ENCODE results near the gene EPHB1. TPM values are rescaled to one million over a fixed set of nuclear protein-coding genes. Genes with fewer than 3 reads are reported as not detected.
"Not testable (repeated sequence)": the region's sequence is repeated elsewhere in the genome, so short reads cannot be mapped to it uniquely, and the experiment has no call there.

Gene EPHB1
- polyA plus RNA-seq, 3 donors from 2014 or later, result 0.45 to 1.7 (median 0.48) TPM

DNA sequence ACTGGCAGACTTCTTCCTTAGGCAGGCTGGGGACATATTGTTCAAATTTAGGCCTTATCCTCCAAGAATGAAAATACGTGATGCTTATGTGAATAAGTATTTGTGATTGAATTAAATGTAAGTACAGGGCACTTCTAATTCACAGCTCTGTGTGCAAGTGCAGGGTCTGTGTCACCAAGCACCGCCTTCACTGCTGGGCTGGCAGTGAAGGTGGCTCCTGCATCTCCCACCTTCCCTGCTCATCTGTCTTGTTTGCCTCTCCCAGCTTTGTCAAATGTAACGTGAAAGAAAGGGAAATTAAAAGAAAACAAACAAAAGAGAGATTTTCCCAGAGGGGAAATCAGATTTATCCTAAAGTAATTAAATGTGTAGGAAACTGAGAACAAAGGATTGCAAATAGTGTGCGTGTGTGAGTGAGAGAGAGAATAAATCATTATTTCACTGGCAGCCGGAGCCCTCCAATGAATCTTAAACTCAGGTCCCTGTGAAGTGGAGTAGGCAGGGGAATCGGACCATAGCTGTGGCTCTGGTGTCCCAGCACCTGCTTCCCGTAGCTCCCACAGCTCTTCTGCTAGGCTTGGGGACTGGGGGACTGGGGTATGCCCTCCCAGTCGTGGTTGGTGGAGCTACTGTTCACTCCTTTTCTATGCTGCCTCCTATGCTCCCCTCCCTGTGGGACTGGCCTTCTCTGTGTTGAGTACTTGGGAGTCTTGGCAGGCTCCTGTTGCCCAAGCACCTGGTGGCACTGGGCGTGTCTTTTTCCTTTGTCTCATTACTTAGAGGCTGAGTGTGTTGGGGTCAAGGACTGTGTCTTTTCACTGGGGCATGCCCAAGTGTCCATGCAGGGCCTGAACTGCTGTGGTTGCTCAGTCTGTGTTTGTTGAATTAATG is 222.2 kb downstream of the EPHB1 start:
- Mint-ChIP-seq H3K36me3 (no peaks in the 10 kb centered on the region), H3K9me3 (no peaks in the 10 kb centered on the region), H3K27ac (no peak overlapping the region), H3K27me3 (ENCODE audit: low read depth in 3 of 3) (peaks cover 2 to 6% (median 5%) of the 10 kb centered on the region in 3 donors), H3K4me3 (no peak overlapping the region), H3K4me1 (peaks cover 0 to 5% of the 10 kb centered on the region in 2 donors)
- DNase-seq, result no peak

DNA sequence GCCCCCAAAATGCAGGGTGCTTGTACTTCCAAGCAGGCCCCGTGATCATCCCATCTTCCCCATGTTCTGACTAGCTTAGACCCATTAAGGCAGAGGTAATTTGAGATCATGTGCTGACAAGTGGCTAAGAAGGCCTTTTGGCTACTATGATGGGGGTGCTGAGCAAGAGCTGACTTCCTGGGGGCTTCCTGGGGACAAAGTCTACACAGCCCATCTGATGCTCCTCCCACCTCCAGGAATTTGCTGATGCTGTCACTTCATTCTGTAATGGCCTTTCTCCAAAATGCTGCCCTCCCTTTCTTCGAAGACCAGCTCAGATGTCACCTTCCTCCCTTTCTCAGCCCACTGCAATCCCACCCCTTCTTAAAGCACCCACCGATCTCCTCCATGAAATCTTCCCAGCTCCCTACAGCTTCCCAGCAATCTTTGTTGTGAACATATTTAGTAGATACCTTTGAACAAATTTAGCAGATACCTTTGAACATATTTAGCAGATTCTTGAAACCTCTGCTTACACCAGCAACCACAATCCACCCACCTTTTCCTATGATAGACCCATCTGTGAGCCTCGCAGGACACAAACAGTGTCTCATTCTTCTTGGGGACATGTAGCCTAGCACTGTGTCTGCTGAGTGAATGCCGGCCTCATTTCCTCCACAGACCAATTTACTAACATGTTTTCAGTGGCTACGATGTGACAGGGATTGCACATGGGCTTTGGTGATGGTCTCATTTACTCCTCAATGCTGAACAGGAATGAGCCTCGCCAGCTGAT is 223.3 kb downstream of the EPHB1 start:
- Mint-ChIP-seq H3K27me3 (ENCODE audit: low read depth in 3 of 3) (peaks cover 2 to 6% (median 5%) of the 10 kb centered on the region in 3 donors), H3K27ac (no peak overlapping the region), H3K4me3 (no peak overlapping the region), H3K36me3 (no peaks in the 10 kb centered on the region), H3K9me3 (no peaks in the 10 kb centered on the region), H3K4me1 (peaks cover 0 to 5% of the 10 kb centered on the region in 2 donors)
- DNase-seq, result no peak

DNA sequence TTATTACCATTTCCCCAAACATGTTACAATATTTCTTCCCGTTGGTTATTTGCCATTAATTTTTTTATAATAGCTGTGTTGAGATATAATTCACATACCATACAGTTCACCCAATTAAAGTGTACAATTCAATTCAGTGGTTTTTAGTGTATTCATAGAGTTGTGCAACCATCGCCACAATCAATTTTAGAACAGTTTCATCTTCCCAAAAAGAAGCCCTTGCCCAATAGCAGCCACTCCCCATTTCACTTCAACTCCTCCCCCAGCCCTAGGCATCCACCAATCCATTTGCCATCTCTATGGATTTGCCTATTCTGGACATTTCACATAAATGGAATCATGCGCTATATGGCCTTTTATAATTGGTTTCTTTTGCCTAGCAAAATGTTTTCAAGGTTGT is 225.1 kb downstream of the EPHB1 start:
- Mint-ChIP-seq H3K27ac (no peak overlapping the region), H3K4me1 (peaks cover 0 to 5% of the 10 kb centered on the region in 2 donors), H3K4me3 (no peak overlapping the region), H3K27me3 (ENCODE audit: low read depth in 3 of 3) (peaks cover 2 to 6% (median 6%) of the 10 kb centered on the region in 3 donors), H3K36me3 (no peaks in the 10 kb centered on the region), H3K9me3 (no peaks in the 10 kb centered on the region)
- no peak for DNase-seq

DNA sequence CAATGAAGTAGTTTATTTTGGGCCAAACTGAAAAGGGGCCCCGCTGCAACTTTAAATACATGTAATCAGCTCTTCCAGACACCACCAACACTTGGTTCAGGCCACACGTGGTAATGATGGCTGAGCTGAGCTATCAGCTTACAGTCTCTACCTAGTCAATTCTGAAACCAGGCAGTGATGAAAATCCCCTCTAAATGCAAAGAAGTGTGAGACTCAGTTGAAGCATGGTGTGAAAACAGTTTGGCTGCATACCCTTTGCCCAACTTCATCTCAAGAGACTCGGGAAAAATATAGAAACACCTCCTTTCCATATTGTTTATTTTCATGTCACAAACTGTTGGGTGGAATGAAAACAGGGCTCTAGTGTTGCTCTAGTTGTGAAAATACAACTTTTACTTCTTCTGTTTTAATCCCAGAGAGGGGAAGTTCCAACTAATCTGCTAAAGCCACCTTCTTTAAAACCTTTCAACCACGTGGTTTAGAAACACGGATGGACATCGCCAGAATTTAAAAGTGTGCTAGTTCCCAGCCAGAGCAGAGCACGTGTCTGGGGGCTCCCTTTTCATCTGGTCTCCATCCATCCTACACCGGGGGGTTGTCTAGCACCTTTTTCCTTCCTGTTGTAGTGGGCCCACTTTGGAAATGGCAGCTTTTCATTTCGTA is 229.1 kb downstream of the EPHB1 start:
- H3K27me3 Mint-ChIP-seq (ENCODE audit: low read depth in 3 of 3), result peaks cover 2 to 6% (median 2%) of the 10 kb centered on the region in 3 donors
- no peak overlapping the region for H3K4me3 Mint-ChIP-seq
- H3K4me1 Mint-ChIP-seq, result no peaks in the 10 kb centered on the region
- H3K9me3 Mint-ChIP-seq, result no peaks in the 10 kb centered on the region
- no peak for DNase-seq
- H3K27ac Mint-ChIP-seq, result no peak overlapping the region
- no peaks in the 10 kb centered on the region for H3K36me3 Mint-ChIP-seq

DNA sequence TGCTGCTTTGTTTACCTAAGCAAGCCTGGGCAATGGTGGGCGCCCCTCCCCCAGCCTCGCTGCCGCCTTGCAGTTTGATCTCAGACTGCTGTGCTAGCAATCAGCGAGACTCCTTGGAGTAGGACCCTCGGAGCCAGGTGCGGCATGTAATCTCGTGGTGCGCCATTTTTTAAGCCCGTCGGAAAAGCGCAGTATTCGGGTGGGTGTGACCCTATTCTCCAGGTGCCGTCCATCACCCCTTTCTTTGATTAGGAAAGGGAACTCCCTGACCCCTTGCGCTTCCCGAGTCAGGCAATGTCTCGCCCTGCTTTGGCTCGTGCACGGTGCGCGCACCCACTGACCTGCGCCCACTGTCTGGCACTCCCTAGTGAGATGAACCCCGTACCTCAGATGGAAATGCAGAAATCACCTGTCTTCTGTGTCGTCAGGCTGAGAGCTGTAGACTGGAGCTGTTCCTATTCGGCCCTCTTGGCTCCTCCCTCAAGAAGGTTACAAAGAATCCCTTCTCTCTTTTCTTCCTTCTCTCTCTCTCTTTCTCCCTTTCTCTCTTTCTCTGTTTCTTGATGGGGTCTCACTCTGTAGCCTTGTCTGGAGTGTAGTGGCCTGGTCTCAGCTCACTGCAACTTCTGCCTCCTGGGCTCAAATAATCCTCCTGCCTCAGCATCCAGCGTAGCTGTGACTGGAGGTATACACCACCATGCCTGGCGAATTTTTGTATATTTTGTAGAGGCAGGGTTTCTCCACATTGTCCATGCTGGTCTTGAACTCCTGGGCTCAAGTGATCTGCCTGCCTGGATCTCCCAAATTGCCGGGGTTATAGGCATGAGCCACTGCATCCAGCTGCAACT is 235.9 kb downstream of the EPHB1 start:
- not testable (repeated sequence) for H3K27ac Mint-ChIP-seq; H3K9me3 Mint-ChIP-seq; H3K27me3 Mint-ChIP-seq (ENCODE audit: low read depth in 3 of 3); H3K4me1 Mint-ChIP-seq; H3K4me3 Mint-ChIP-seq; H3K36me3 Mint-ChIP-seq; DNase-seq

DNA sequence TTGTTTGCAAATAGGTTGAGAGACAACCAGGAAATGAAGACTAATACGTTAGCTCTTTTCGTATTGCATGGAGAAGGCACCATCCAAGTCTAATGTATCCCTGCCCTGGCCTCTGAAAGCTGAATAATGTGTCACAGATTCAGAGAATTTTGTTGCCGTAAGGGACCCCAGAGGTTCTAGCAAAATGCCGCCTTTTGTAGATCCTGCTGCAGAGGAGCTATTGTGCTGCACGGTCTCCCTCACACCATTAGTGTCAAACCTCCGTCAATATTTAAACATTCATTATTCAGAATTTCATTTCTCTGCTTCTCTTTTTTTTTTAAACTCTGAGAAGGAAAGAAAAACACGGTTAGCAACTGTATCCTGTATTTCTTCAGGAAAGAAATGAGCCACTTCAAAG is 238.7 kb downstream of the EPHB1 start:
- Mint-ChIP-seq H3K4me3 (no peak overlapping the region), H3K9me3 (peaks cover 0 to 6% (median 0%) of the 10 kb centered on the region in 6 donors), H3K36me3 (peaks cover 0 to 3% (median 0%) of the 10 kb centered on the region in 3 donors), H3K27ac (no peak overlapping the region), H3K4me1 (no peaks in the 10 kb centered on the region), H3K27me3 (ENCODE audit: low read depth in 3 of 3) (peaks cover 2 to 5% (median 3%) of the 10 kb centered on the region in 3 donors)
- no peak for DNase-seq

DNA sequence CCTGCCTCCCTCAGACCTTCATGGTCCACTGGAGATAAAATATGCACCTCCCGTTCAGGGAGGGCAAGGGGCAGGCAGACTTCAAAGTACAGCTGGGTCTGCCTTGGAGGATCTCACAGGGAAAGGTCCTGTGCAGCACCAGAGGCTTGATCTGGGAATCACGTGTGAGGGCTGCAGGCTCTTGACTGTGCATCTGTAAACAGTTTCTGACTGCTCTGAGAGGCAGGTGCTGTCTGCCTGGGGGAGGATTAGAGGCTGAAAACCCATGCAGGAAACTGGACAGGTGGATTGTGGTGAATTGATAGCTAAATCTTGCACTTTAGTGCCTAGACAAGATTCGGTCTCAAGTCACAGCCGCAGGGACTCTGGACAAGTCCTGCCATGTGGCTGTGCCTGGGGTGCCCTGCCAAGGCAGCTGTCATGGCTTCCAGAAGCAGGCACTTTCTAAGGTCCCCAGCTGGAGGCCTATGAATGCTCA is 239.3 kb downstream of the EPHB1 start:
- H3K36me3 Mint-ChIP-seq, result peaks cover 0 to 3% (median 0%) of the 10 kb centered on the region in 3 donors
- H3K27ac Mint-ChIP-seq, result no peak overlapping the region
- H3K4me1 Mint-ChIP-seq, result no peaks in the 10 kb centered on the region
- no peak overlapping the region for H3K4me3 Mint-ChIP-seq
- H3K9me3 Mint-ChIP-seq, result peaks cover 0 to 6% (median 0%) of the 10 kb centered on the region in 6 donors
- DNase-seq, result no peak
- peaks cover 2 to 4% (median 3%) of the 10 kb centered on the region in 3 donors for H3K27me3 Mint-ChIP-seq (ENCODE audit: low read depth in 3 of 3)

DNA sequence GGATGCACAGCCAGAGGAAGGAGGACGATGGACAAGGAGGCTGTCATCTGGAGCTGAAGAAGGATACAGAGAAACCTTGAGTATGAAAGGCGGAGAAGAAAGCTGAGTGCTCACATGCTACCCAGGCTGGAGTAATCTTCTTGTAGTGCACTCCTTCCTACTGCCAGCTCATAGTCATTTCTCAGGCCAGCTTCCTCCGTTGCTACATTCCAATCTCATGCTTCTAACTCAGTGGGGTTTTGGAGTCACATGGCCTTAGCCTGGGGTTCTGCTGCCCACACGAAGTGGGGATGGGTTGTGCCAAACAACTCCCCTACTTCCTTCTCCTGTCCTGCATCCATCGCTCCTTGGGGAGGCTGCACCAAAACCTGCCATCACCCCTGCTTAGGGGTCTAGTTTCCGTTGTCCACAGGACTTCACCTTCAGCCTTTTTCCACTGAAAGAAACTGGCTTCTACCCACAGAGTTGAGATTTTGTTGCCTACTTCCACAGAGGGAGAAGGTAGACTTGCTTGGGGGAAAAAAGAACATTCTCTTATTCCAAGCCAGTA is 239.9 kb downstream of the EPHB1 start:
- Mint-ChIP-seq H3K36me3 (peaks cover 0 to 3% (median 0%) of the 10 kb centered on the region in 3 donors), H3K27me3 (ENCODE audit: low read depth in 3 of 3) (peaks cover 2 to 4% (median 3%) of the 10 kb centered on the region in 3 donors), H3K27ac (no peak overlapping the region), H3K4me1 (no peaks in the 10 kb centered on the region), H3K4me3 (no peak overlapping the region), H3K9me3 (peaks cover 0 to 6% (median 0%) of the 10 kb centered on the region in 6 donors)
- no peak for DNase-seq

DNA sequence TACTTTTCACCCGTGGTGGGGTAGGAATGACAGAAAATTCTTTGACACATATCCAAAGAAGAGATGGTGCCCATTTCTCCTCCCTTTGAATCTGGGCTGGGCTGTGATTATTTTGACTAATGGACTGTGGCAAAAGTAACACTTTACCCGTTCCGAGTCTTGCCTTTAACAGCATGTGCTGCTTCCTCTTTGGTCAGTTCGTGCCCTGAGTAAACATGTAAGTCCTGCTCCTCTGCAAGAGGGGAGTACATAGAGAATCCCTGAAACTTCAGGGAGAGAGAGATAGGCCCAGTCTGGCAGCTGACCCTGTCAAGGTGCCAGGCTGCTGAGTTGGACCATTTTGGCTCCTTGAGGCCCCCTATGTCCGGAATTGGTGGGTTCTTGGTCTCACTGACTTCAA is 243.1 kb downstream of the EPHB1 start:
- Mint-ChIP-seq H3K27ac (no peak overlapping the region), H3K9me3 (no peaks in the 10 kb centered on the region), H3K36me3 (no peaks in the 10 kb centered on the region), H3K4me3 (no peak overlapping the region), H3K27me3 (ENCODE audit: low read depth in 3 of 3) (peaks cover 0 to 2% (median 2%) of the 10 kb centered on the region in 3 donors), H3K4me1 (no peaks in the 10 kb centered on the region)
- no peak for DNase-seq

DNA sequence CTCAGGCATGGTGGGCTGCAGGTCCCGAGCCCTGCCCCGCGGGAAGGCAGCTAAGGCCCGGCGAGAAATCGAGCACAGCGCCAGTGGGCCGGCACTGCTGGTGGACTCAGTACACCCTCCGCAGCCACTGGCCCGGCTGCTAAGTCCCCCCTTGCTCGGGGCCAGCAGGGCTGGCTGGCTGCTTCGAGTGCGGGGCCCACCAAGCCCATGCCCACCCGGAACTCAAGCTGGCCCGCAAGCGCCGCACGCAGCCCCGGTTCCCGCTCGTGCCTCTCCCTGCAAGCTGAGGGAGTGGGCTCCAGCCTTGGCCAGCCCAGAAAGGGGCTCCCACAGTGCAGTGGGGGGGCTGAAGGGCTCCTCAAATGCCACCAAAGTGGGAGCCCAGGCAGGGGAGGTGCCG is 244.5 kb downstream of the EPHB1 start:
- not testable (repeated sequence) for DNase-seq; H3K27me3 Mint-ChIP-seq (ENCODE audit: low read depth in 3 of 3); H3K9me3 Mint-ChIP-seq; H3K4me3 Mint-ChIP-seq; H3K27ac Mint-ChIP-seq; H3K36me3 Mint-ChIP-seq; H3K4me1 Mint-ChIP-seq

DNA sequence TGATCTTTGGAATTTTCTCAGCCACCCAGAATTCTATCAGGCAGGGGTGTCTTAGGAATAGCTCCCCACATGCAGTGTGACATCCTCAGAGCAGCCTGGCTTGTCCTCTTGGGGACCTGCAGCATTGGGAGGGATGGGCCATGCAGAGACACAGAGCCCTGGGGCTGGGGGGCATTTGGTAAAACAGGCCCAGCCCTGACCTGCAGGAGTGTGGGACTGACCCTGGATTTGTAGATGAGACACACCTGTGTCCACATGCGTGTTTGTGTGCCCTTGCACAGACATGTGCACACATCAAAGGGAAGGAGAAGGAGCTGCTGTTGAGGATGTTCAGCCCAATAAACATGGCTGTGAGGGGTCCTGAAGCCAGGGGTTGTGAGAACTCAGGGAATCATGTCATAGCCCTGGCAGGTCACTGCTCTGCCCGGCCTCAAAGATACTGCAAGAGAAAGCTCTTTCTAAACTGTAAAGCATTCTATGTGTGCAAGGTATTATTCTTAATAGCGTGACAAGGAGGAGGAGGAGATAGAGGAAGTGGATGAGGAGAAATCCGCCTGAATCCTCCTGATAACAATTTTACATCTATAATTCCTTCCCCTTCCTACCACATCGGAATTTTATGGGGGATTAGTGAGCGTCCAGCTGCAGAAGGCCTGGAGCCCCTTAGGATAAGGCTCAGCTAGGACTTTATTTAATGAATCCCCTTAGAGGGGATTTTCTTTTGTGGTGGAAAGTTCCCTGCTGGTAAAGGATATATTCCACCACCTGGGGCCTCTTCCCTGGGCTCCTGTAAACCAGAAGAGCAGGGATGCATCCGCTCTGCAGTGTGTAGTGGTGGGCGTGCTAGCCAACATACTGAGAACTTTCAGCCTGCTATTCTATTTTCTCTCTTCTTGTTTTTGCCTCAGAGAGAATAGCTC is 245.5 kb downstream of the EPHB1 start:
- H3K4me1 Mint-ChIP-seq, result no peaks in the 10 kb centered on the region
- H3K36me3 Mint-ChIP-seq, result no peaks in the 10 kb centered on the region
- H3K4me3 Mint-ChIP-seq, result no peak overlapping the region
- no peak overlapping the region for H3K27ac Mint-ChIP-seq
- no peaks in the 10 kb centered on the region for H3K9me3 Mint-ChIP-seq
- H3K27me3 Mint-ChIP-seq (ENCODE audit: low read depth in 3 of 3), result peaks cover 0 to 3% (median 0%) of the 10 kb centered on the region in 3 donors
- DNase-seq, result no peak

DNA sequence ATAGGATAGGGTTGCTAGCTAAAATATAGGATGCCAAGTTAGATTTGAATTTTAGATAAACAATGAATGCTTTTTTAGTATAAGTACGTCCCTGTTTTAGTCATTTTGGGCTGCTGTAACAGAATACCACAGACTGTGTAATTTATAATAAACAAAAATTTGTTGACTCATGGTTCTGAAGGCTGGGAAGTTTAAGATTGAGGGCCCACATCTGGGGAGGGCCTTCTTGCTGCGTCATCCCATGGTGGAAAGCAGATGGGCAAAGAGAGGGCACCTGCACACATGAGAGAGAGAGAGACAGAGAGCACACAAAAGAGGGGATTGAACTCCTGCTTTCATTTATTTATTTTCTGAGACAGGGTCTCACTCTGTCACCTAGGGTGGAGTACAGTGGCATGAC is 246.5 kb downstream of the EPHB1 start:
- H3K36me3 Mint-ChIP-seq, result no peaks in the 10 kb centered on the region
- H3K9me3 Mint-ChIP-seq, result no peaks in the 10 kb centered on the region
- H3K4me3 Mint-ChIP-seq, result no peak overlapping the region
- H3K27me3 Mint-ChIP-seq (ENCODE audit: low read depth in 3 of 3), result peaks cover 0 to 2% (median 0%) of the 10 kb centered on the region in 3 donors
- H3K27ac Mint-ChIP-seq, result no peak overlapping the region
- H3K4me1 Mint-ChIP-seq, result no peaks in the 10 kb centered on the region
- DNase-seq, result no peak

Measured in immature natural killer cell (primary cell).